HL-60 (cell line): ENCODE measurements around the gene BTBD10.
A peak's percentile ranks its signal among the peaks of the same experiment; 100 is the strongest.

Source experiments
- DNase-seq, 2 experiments: peaks; one replicate each; pipeline ENCODE4 v3.0.0-alpha.2; 2010 to 2020; ENCODE audit warnings: low read depth in 1 of 2, low spot score in 1 of 2
- H3K27ac ChIP-seq: fragments of 250-450 bp; sonication (Bioruptor Pico); replicated peaks from 2 replicates; pipeline ENCODE4 v1.5.1; 2020; ENCODE audit warnings: mild to moderate bottlenecking, moderate library complexity
- H3K27me3 ChIP-seq: fragments of 250-450 bp; sonication (Bioruptor Pico); 2 replicates; pipeline ENCODE4 v1.5.1; 2021; ENCODE audit warnings: mild to moderate bottlenecking, moderate library complexity; ENCODE audit not compliant: insufficient read depth, poor library complexity, severe bottlenecking
- H3K4me3 ChIP-seq: replicated peaks from 2 replicates; pipeline ENCODE4 v1.5.1; 2011; ENCODE audit warnings: mild to moderate bottlenecking, control low read depth, low read length; ENCODE audit not compliant: insufficient read depth
- CTCF ChIP-seq: IDR thresholded peaks from one replicate; pipeline ENCODE4 v1.5.1; 2011; ENCODE audit warnings: low read length, control low read depth, inconsistent platforms; ENCODE audit not compliant: insufficient read depth
- GABPA ChIP-seq: IDR thresholded peaks from 2 replicates; pipeline ENCODE4 v1.6.1; 2012; ENCODE audit warnings: low read depth
- POLR2AphosphoS5 ChIP-seq: IDR thresholded peaks from 2 replicates; pipeline ENCODE4 v1.6.1; 2012; ENCODE audit warnings: low read depth
- REST ChIP-seq: IDR thresholded peaks from 2 replicates; pipeline ENCODE4 v1.6.1; 2012; ENCODE audit warnings: low read depth; ENCODE audit not compliant: insufficient replicate concordance
- SPI1 ChIP-seq: IDR thresholded peaks from 2 replicates; pipeline ENCODE4 v1.6.1; 2012; ENCODE audit warnings: low read depth, mild to moderate bottlenecking, borderline replicate concordance

The BTBD10 gene

GRCh38 chr11:13468750-13469149, 5.7 kb upstream of the BTBD10 start:
- TF ChIP-seq CTCF = no peak
- TF ChIP-seq REST = no peak
- TF ChIP-seq GABPA = no peak
- Histone ChIP-seq H3K27me3 (peaks cover 2% of the 10 kb centered on the region), H3K4me3 (no peak overlapping the region), H3K27ac (no peak overlapping the region)
- no peak for DNase-seq

DNA sequence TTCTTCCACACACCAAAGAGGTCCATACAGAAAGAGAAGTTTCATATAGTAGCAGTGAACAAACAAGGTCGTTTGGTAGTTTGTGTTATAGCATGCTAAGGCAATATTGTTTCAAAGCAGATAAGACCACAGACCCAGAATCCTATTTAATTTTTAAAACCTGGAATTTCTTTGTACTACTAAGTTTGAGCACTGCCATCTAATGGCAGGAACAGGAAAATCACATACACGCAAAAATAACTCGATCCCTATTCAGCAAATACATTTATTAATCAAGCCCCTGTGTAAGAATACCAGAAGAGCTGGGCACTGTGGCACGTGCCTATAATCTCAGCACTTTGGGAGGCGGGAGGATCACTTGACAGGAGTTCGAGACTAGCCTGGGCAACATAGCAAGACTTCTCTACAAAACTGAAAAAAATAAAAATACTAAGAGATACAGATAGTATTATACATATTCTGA, 2.9 kb upstream of the BTBD10 start:
- no peak for DNase-seq

DNA sequence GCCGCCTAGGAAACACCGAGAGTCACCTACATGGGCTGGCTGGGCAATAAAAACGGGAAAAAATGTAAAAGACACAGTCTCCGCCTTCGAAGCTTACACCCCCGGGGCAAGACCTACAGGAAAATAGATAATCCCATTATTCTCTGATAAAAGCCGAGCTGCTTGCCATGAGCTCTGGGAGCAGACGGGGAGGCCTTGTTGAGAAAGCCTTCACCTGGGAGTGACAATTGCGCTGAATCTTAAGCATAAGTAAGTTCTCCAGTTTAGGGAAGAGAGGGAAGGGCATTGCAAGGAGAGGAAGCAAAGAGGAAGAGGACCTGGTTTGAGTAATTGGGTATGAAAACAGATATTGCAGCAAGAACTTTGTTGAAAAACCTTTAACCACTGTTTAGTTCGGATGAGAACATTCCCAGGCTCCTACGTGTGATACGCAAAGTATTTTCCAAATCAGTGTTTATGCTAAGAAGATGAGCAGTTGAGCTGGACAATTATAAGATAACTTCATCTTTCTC, 813 bp upstream of the BTBD10 start:
- DNase-seq = peak in 1 of 2 experiments; percentile 51
- TF ChIP-seq SPI1 (peak; percentile 72; the same call in 1 of the 2 replicates), GABPA (no peak)
- Histone ChIP-seq H3K27me3 (no peaks in the 10 kb centered on the region), H3K4me3 (peak overlapping the region; percentile 99), H3K27ac (peak overlapping the region; percentile 91)

More for the DNA sequence above, 2.9 kb upstream of the BTBD10 start:
- Histone ChIP-seq H3K4me3 (no peak overlapping the region), H3K27me3 (peaks cover 2% of the 10 kb centered on the region), H3K27ac (no peak overlapping the region)
- TF ChIP-seq CTCF (peak; percentile 17), GABPA (no peak)

- DNase-seq = peak in 1 of 2 experiments; percentile 55
- TF ChIP-seq POLR2AphosphoS5 (no peak), GABPA (no peak), SPI1 (no peak), REST (no peak), CTCF (no peak)
- H3K27me3 ChIP-seq = no peaks in the 10 kb centered on the region
- peak overlapping the region; percentile 99 for H3K4me3 ChIP-seq
- peak overlapping the region; percentile 91 for H3K27ac ChIP-seq
These were observed 616 bp downstream of the BTBD10 start for GRCh38 chr11:13462311-13462900.
